Medulla oblongata (tissue), 1 donor: ENCODE measurements around the gene LEMD2.
A peak's percentile ranks its signal among the peaks of the same experiment; 100 is the strongest.

ENCODE experiments used
- DNase-seq: peaks from one replicate; pipeline ENCODE4 v3.0.0-alpha.2; 2015; ENCODE audit errors: extremely low spot score

LEMD2 gene

GRCh38 chr6:33738879-33739278 is 50.1 kb downstream of the LEMD2 start:
- DNase-seq: no peak

DNA sequence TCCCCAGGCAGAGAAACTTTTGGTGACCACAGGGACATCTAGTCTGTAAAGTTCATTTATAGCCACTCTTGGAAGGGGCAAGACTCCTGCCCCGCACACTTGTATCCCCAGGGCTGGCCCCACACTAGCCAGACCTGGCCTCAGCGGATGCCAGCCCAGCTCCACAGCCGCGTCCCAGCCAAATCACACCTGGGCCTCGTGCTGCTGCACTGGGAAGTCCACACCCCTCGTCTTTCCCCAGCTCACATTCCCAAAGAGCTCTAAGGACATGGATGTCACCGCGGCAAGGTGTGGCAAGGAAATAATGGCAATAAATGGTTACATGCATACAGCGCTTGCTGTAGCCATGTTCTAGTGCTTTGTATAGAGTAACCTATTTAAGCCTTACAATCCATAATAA is 50.8 kb downstream of the LEMD2 start:
- DNase-seq: no peak

DNA sequence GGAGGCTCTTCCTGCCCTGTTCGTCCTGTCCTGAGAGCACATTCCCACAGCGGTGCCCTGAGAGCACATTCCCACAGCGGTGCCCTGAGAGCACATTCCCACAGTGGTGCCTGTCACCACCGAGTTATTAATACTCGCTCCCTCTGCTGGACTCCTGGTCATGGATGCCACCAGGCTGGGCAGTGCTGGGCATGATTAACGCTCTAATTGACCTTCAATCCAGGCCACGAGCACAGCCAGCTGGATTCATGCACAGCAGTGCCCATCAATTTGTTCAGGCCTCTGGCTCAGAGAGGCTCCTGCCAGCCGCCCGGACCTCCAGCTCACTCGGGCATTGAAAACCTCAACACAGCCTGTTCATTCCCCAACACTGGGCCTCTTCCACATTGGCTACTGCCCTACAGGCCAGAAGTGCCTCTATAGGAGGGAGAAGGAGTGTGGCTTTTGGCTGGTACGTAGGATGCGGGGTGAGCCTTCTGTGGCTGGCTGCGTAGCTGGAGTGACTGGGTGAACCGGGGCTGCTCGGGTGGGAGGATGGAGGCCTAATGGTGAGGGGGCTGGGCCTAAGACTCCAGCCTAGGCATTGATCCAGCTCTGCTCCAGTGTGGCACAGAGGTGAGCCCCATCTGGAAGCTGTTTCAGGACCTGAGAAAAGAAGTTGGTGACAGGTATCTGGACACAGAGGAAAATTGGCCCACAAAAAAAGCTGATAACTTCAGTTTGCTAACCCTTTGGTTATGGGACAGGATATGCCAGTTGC is 51.5 kb downstream of the LEMD2 start:
- peak; percentile 23 for DNase-seq

DNA sequence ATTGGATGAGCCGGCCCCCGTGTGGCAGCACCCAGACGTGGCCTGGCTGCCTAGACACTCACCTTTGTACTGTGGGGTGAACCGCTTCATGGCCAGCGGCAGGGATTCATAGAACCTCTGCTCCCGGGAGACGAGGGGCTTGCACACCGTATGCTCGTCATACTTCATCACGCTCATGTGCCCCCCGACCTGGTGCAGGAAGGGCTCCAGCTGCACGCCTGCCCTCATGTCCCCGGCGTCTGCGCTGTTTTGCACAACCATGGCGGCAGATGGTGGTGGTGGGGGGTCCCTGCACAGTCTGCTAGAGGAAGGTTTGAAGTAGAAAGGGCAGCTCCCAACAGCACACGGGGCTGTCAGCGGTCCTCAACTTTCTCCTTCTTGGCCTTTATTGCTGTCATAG is 53.7 kb downstream of the LEMD2 start:
- no peak for DNase-seq

GRCh38 chr6:33733709-33734007 is 55.3 kb downstream of the LEMD2 start:
- DNase-seq: no peak

GRCh38 chr6:33732817-33733708 is 55.9 kb downstream of the LEMD2 start:
- DNase-seq: no peak

DNA sequence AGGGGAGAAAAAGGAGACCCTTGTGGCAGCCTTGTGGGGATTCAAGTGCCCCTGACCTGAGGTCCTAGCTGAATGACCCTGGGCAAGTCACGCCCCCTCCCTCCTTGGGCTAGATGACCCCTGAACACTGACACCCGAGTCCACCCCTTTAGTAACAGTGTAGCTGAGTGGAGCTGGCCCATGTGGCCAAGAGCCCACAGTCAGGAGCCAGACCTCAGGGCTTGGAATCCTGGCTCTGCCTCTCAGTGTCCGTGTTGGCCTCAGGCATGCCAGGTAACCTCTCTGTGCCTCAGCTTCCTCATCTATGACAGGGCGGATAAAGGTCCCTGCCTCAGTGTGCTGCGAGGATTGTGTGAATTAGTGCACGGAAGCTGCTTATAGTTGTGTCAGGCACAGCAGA is 56.5 kb downstream of the LEMD2 start:
- no peak for DNase-seq

DNA sequence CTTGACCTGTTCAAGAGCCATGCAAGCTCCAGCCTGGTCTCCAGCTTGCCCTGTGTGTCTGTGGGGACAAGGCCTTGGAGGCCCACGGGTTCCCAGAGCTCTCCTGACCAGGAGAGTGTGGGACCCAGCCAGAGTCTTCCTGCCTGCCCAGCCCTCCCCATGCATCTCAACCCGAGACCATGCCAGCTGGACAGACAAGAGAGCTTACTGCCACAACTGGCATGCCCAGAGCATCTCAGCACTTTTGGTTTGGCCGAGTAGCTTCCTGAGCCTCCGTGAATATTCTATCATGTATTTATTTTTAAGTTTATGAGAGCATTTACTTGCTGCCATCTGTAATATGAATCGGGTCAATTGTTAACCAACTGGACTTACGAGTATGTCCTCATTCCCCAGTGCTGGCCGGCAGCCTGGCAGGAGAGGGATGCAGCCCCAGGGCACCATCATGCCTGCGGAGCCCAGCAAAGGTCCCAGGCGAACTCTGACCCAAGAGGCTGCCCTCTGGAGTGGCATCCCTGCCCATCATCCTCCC is 57.1 kb downstream of the LEMD2 start:
- peak; percentile 15 for DNase-seq

DNA sequence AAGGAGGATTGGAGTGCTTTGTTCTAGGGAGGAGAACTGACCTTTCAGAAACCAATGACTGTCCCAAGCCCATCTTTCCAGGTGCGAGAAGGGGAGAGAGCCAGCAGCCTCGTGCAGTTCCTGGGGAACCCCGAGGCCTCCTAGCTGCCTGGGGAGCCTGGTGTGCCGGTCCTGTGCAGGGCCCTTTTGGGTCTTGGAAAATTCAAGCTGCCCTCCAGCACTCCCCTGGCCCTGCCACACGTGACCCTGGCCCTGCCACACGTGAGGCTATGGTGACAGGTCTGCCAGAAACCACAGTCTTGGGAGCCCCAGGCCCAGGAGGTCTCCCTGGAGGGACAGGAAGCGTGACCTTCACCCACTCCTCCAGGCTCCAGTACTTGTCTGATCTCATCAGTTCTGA is 57.9 kb downstream of the LEMD2 start:
- DNase-seq: no peak

DNA sequence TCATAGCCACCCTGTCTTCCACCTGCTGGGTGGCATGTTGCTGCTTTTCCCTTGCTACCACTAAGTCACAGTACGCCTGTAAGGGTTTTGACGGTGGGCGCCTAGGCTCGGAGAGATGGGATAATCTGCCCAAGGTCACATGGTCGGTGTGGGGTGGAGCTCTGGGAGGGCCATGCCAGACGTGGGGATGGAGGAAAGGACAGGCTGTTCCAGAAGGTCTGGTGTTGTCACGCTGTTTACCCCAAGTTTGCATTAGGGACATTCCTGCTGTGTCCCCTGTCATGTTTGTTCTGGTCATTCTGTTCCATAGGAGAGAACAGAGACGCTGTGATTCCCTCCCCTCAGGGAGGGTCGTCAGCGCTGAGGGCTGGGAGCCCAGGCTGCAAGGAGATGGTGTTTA is 58.3 kb downstream of the LEMD2 start:
- no peak for DNase-seq

- no peak for DNase-seq
These were observed 59.9 kb downstream of the LEMD2 start for GRCh38 chr6:33729059-33729458.

GRCh38 chr6:33728438-33728837 is 60.5 kb downstream of the LEMD2 start:
- DNase-seq: no peak

DNA sequence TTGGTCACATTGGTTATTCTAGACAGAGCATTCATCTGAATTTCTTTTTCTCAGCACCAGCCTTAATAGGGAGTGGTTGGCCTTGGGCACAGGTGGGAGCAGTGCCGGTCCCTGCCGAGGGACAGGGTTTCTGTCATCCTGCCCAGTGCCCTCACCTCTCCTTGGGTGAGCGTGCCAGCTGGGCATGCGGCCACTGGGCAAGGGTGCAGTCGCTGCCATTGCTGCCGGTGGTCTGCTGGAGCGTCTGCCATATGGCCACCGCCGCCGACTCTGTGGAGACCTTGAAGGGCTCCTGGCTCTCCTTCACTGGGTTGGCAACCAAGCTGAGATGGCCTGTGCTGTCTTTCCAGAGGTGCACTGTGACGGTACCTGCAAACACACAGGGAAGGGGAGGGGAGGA is 61.0 kb downstream of the LEMD2 start:
- no peak for DNase-seq

DNA sequence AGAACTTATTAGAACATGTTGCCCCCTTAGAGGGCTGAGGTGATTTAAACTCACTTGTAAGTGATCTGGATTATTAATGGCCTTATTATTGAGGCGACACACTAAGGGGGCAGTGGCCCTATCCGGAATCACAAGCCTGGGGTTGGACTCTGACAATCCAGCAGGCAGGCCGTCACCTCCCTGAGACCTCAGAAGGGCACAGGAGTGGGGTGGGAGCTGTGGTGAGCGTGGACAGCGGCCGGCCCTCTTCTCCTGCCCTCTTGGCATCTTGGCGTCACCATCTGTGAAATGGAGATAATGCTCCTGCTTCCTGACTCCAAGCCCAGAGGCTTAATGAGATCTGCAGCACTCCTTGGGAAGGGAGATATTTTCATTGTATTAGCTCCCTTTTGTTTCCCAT is 61.8 kb downstream of the LEMD2 start:
- DNase-seq: no peak

DNA sequence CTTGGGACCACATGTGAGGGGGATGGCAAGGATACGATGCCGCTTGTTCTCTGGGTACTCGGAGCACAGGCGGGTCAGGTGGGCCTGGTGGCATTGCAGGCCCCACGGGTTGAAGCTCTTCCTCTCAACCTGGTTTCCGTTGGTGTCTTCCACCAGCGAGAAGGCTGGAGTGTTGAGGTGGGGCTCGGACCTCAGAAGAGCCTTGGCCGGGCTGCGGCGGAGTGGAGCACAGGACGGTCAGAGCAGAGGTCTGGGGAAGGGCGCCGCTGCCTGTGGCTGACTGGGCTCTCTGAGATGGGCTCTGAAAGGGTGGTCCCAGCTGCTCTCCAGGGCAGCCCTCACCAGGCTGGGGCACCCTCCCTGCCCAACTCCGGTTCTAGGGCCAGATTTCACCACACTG is 62.2 kb downstream of the LEMD2 start:
- DNase-seq: no peak

GRCh38 chr6:33725891-33726673 is 62.8 kb downstream of the LEMD2 start:
- no peak for DNase-seq

DNA sequence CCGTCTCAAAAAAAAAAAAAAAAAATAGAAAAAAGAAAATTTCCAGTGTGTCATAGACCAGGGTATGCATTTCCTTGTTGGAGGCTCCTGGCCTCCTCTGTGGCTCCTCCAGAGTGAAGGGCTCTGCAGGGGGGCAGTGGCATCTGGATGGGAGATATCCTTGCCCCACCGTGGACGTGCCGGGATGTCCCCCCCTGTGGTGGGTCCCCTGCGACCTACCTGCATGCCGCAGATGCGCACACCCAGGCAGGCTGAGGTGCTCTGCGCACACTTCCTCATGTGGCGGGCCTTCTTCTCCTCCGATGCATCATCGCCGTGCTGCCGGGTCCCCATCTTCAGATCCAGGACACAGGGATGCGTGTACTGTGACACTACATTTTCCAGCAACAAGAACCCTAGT is 63.7 kb downstream of the LEMD2 start:
- no peak for DNase-seq

DNA sequence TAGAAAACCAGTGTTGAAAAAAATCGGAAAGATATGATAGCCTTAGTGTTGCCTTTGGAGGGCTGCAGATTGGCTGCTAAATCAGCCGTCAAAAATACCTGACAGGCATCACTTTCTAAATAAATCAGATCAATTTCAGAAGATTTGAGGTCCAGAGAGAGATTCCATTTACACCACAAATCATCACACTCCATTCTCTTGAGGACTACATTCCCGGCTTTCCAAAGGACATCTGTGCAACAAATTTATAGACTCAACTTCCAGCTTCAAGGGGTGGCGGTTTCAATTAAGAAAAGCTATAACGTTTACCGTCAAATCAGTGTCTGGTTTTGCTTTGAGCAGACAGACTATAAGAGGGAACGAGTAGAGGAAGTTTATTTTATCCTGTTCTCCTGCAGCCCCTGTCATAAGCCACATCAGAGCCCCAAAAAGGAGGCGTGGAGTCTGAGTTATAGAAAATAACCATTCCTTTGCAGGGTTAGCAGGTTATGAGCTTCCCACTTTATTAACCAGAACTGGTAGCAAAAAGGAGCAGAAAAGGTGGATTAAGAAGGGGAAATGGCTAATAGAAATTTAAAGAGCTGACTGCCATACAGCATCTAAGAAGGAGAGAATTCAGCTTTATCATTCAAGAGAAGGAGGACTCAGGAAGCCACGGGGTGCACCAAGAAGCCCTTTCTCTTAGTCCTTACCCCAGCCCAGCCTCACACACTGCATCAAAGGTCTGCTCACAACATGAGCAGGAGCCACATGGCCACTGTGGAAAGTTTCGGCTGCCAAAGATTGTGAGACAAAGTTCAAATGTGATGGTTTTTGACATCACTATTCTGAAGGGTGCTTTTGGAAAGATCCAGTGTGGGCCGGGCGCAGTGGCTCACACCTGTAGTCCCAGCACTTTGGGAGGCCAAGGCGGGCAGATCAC is 64.6 kb downstream of the LEMD2 start:
- DNase-seq: no peak

DNA sequence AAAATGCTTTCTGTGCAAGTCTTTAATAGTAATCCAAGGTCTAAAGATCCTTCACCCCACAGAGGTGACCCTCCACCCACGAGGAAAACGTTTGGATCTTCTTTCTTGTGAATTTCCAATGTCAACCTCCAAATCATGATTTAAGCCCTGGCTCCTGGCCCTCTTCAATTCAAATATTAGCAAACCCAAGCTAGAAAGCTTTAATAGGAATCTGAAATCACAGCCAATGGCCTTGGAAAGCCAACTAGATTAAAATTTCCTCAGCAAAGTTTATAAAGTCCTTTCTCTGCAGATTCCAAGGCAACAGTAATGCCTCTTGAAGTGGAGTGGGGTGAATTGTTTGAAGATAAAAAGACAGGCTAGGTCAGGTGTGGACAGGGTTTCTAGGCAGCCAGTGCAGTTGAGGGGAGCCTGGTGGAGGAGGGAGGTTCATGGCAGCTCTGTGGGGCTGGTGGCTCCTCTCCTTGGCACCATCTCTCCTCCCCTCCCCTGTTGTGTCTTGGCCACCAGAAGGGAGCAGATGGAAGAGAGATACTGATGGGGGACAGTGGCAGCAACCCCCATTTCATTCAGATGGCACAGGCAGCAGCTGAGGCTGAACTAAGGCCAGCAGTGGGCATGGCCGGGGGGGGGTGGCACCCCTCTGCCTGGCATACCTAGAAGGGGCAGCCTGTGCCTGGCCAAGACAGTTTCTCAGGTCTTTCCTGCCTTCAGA is 65.4 kb downstream of the LEMD2 start:
- DNase-seq: no peak

DNA sequence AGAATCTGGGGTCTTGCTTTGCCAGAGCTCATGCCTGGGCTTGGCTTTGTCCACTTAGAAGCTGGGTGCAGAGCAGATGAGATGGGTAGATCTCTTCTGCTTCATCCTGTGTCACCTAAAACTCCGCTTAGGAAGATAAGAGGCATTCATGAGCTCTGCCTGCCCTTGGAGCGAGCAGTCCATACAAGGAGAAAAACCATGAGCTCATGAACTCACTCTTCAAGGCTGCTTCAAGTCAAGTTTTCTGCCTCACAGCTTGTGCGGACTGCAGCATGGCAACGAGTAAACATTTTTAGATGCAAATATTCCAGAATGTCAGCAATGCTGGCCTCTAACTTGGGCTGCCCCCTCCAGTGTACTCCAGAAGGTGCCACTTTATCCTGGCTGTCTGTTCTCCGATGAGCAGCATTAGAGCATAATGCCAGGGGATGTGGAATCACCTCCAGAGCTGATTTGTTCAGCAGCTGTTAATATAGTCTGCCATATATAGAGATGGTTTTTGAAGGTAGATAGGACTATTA is 66.8 kb downstream of the LEMD2 start:
- DNase-seq: no peak
